ENCODE results near the gene PRR11.

DNA sequence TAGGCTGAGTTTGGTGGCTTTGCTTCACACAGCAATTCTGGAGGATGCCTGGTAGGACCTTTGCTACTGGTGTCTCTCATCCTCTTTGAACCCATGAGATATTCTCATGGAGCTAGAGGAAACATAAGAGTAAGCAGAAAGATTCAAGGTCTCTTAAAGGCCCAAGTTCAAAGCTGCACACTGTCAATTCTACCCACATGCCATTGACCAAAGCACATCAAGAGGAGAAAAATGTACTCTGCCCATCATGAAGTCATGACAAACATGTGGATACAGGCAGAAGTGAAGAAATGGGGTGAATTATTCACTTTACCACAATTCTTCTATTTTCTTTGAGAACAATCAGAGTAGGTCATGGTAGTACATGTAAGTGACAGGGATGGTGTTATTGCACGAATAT, 13.7 kb upstream of the PRR11 start:
- TF ChIP-seq, protein P1, sequence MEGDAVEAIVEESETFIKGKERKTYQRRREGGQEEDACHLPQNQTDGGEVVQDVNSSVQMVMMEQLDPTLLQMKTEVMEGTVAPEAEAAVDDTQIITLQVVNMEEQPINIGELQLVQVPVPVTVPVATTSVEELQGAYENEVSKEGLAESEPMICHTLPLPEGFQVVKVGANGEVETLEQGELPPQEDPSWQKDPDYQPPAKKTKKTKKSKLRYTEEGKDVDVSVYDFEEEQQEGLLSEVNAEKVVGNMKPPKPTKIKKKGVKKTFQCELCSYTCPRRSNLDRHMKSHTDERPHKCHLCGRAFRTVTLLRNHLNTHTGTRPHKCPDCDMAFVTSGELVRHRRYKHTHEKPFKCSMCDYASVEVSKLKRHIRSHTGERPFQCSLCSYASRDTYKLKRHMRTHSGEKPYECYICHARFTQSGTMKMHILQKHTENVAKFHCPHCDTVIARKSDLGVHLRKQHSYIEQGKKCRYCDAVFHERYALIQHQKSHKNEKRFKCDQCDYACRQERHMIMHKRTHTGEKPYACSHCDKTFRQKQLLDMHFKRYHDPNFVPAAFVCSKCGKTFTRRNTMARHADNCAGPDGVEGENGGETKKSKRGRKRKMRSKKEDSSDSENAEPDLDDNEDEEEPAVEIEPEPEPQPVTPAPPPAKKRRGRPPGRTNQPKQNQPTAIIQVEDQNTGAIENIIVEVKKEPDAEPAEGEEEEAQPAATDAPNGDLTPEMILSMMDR (IDR thresholded peaks at IDR 0.05; ENCODE audit: low read length) = no peak
- no peak for TF ChIP-seq EZH2phosphoT487 (IDR thresholded peaks at IDR 0.05; ENCODE audit: low read length)
- TF ChIP-seq EZH2 (optimal IDR thresholded peaks at IDR 0.05; ENCODE audit: low read depth, low read length) = no peak
